Fibroblast of skin of scalp (primary cell): ENCODE results near the gene S1PR5. TPM values are rescaled to one million over a fixed set of nuclear protein-coding genes. Genes with fewer than 3 reads are reported as not detected.
"Not testable (repeated sequence)": the region's sequence is repeated elsewhere in the genome, so short reads cannot be mapped to it uniquely, and the experiment has no call there.

Source experiments
- DNase-seq: peaks from one replicate; pipeline ENCODE4 v3.0.0-alpha.2; 2013
- polyA plus RNA-seq, 2 experiments: library from polyadenylated mRNA; unstranded; fragments of 120-200 nt; gene quantifications; one replicate each; pipeline ENCODE4 v1.2.1, GENCODE V29; 2013; ENCODE audit not compliant: insufficient read length in 2 of 2

The S1PR5 gene, protein sequence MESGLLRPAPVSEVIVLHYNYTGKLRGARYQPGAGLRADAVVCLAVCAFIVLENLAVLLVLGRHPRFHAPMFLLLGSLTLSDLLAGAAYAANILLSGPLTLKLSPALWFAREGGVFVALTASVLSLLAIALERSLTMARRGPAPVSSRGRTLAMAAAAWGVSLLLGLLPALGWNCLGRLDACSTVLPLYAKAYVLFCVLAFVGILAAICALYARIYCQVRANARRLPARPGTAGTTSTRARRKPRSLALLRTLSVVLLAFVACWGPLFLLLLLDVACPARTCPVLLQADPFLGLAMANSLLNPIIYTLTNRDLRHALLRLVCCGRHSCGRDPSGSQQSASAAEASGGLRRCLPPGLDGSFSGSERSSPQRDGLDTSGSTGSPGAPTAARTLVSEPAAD
- polyA plus RNA-seq (2013, experiment 1 of 2; ENCODE audit: insufficient read length) = 0.34 TPM
- polyA plus RNA-seq (2013, experiment 2 of 2; ENCODE audit: insufficient read length) = 0.22 TPM

DNA sequence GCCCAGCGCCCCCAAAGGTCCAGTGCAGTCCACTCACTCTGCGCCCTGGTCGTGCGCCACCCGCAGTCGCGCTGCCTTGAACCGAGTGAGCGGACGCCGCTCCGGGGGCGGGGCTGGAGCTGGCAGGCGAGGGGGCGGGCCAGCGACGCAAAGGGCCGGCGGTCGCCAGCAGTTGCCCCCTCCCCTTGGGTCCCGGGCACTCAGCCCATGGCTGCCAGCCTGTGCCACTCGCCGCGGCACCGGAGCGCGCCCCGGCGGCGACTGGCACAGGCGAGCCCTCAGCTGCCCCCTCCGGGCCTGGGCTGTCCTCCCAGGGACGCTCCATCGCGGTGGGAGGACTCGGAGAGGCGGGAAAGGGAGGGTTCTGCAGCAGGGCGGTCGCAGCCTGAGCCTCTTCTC is at the start of gene S1PR5:
Gene S1PR5 (minus strand): TSS at position 87 of the 399 bp plus-strand sequence. CDS start 2,436 bp downstream, outside the sequence.
- DNase-seq = no peak

DNA sequence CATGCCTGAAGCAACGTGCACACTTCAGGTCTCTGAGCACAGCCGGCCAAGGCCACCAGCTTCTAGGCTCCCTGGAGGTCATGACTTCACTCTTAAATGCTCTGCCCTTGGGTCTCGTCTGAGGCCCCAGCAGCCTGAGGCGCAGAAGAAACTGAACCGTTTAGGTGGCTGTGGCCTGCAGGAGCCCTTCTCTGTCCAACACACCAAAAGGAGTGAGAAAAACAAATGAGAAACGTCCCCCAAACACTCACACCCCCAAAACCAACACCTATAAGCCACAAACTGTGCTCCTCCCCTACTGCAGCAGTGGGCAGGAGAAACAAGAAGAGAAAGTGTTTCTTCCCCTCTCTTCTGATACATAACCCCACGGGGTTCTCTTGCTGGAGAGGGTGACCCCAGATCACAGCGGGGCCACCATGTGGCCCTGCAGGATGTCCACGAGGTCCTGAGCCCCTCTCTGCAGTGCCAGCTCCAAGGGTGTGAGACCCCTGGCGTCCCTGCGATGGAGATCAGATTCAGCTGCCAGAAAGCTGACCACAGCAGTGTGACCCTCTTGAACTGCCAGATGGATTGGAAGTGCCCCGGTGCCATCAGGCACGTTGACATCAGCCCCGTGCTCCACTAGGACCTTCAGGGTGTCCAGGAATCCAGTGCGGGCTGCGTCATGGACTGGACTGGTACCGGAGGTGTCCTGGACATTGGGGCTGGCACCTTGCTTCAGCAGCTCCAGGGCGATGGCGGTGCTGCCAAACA is 49.6 kb upstream of the S1PR5 start:
- DNase-seq = no peak

DNA sequence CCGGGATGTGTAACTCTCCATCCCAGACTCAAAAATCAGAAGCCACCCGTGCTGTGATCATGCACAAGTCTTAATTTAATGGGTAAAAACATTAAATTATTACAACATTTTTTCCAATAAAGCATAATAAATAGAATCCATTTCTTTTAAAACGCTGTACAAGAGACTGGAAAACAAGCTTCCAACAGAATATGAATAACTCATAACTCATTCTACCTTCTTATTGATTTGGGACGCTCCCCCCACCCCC is 49.1 kb upstream of the S1PR5 start:
- DNase-seq = no peak

DNA sequence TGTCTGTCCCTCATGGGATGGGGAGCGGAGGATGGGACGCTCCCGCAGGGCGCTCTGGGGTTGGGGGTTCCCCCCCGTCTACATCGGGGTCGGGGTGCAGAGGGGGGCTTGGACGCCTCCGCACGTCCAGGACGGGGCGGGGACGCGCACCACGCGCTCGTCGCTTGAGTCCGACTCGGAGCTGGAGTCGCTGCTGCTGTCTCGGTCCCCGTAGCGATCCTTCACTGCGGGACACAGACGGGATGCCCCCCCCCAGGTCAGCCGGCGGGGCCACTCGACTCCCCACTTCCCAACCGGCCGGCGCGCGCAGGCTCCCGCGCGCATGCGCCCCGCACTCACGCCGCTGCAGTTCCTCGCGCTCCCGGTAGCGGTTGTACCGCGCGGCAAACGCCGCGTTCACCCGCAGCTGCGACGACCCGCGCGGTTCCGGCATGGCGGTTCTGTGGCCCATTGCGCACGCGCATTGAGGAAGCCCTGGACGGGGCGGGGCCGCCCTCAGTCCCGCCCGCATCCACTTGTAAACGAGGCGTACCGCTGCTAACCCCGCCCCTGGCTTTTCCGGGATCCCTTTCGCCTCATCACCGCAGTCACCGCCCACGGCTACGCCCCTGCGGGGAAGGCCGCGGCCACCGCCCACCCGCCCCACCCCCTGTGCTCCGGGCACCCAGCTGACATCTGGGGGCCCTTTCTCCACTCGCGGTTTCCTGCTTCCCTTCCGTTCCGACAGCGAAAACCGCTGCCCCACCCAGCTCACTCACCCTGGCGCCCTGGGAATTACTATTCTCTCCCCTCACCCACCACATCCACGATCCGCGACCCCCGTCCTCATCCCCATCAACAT is 48.5 kb upstream of the S1PR5 start, which contains the start of gene KRI1:
Gene KRI1 (minus strand): TSS at position 444 of the 841 bp plus-strand sequence. CDS start 11 bp downstream, at position 433.
- DNase-seq = peak; percentile 97

DNA sequence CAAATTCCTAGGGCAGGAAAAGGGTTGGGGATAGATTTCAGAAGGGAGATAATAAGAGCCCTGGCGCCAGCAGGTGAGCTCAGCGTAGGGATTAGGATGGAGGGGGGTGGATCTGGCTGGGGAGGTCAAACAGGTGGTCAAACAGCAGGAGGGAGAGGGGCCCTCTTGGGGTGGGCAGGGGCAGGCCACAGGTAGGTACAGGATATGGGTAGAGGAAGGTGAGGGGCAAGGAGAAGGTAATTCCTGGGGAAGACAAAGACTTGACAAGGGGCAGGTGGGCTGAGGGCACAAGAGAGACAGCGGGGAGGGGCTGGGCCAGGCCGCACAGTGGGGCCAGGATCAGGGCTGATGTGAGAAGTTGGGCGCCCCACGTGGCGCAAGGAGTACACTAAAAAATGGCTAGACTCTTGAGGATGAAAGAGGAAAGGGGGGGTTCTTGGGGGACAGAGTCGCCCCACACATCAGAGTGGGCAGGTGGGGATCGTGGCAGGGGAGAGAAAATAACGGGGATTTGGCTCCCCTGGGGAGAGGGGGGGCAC is 47.9 kb upstream of the S1PR5 start:
- DNase-seq = peak; percentile 56

DNA sequence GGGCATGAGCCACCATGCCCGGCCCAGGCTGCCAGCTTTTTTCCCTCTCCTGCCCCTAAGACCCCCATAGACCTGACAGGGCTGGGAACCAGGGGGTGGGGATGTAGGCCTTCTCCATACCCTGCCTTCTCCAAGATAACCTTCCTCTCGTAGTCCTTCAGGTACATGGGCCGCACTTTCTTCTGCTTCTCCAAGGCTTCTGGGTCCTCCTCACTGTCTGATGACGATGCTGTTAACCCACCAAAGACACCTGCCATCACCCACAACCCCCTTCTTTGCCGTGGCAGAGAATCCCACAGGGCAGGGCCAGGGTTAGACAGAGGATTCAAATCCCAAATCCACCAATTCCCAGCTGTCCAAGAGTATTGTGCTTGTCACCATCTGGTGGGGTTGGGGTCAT is 45.4 kb upstream of the S1PR5 start:
- no peak for DNase-seq

DNA sequence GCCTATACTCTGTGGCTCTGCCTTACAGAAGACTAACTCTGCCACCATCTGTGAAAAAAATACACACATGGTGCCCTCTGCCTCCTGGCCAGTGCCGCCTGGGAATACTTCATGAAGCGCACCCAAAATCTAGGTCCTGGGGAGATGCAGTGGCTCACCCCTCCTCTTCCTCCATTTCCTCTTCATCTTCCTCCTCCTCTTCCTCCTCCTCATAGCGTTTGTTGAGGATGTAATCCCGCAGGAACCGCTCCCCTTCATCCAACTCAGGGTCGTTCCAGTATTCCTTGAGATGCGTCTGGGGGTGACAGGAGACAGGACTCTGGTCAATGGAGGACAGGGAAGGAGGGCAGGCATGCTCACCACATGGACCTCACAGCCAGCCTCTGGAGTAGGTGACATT is 42.9 kb upstream of the S1PR5 start:
- DNase-seq = no peak

DNA sequence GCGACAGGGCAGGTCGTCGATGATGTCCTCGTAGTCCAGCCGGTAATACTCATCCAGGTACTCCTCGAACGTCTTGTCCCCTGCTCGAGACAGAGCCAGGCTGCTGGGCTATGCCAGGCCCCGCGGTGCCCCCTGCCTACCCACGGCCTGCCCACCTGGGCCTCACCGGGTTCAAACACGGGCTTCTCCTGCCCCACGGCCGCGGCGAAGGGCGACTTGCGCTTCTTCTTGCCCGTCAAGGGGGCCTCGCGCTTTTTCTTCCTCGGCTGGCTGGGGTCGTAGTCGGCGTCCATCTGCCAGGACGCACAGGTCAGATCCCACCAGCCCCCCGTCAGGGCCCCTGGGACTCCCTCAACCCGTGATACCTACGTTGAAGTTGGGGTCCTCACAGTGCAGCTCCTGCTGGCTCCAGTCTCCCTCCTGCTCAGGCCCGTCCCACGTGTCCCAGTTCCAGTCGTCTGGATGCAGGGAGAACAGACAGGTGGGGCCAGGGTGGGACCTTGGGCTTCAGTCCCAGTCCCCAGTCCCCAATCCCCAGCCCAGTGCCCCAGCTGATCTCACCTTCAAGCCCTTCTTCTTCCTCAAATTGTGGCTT is 40.5 kb upstream of the S1PR5 start:
- DNase-seq = no peak

DNA sequence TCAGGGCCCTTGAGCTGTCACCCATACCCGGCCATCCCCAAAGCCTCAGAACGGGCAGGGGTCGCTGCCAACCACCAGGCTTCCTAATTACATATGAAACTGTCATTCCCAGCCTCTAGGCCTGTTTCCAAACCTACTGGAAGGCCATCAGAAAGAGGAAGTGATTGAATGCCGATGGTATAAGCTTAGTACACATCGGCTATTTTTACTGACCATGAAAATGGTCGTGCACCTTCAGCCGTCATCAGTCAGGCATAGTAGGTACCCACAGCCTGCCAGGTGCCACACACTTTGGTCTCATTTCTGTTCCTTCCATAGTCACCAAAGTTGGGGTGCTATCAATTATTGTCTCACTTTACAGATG is 38.3 kb upstream of the S1PR5 start:
- no peak for DNase-seq

DNA sequence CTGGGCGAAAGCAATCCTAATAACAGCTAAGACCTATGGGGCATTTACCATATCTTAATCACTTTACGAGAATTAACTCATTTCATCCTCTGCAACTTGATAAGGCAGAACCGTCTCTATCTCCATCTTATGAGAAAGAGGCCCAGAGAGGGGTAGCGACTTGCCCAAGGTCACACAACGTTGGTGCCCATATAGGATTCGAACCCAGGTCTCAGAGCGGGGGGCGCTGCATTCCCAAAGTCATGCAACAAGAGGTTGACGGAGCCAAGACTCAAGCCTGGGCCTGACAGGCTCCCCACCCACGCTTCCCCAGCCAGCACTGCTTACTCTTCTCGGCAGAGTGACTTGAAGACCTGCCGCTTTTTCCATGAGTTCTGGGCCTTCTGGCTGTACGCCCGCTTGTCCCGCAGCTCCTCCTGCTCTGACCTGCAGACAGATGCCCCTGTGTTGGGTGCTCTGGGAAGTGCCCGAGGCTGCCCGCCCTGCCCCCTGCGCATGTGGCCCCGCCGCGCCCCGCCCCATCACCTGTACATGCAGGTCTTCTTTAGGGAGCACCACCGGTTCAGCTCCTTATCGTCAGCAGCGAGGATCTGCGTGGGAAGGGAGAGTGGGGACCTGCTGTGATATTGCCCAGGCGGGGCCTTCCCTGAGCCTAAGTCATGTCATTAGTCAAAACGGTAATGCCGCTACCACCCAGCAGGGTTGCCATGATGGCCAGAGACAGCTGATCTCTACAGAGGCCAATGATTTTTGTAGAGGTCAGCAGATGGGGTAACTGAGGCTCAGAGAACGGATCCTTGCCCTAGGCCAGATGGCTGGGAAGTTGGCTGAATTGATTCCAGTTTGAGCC is 37.7 kb upstream of the S1PR5 start:
- no peak for DNase-seq

DNA sequence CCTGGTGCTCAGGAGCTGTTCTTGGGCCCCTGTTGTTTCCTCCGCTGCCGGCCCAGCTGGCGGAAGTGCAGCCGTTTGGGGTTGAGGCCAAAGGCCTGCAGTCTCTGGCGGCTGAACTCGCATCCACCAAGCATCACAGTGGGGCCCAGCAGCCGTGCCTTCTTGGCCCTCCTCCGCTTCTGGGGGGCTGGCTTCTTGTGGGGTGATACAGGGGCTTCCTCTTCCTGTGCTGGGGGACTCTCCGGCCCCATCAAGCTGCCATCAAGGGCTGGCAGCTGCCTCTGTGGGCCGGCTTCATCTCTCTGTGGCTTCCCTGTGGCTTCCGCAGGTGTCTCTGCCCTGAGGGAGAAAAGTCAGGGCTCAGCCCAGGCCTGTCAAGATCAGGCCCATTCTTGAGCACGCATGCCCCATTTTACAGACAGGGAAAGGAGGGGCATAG is 36.7 kb upstream of the S1PR5 start:
- DNase-seq = no peak

DNA sequence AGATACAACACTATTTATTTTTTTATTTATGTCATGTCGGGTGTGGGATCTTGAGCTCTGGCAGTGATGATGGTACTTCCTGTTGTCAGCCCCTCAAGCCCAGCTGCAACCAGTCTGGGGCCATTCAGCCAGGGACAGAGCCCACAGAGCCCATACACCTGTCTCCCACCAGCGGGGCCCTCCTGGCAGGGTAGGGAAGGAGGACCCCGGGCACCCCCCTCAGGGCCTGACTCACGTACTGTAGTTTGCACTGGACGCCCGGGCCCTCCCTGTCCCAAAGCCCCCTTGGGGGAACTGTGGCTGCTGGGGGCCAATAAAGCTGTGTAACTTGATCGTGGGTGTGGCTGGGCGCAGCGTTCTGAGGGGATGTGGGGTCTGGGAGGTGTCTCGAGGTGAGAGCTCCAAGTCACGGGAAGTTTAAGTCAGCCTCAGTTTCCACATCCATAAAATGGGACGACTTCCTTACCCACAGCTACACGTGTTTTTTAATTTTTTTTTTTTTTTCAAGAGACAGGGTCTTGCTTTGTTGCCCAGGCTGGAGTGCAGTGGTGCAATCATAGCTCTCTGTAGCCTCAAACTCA is 35.9 kb upstream of the S1PR5 start:
- DNase-seq = no peak

DNA sequence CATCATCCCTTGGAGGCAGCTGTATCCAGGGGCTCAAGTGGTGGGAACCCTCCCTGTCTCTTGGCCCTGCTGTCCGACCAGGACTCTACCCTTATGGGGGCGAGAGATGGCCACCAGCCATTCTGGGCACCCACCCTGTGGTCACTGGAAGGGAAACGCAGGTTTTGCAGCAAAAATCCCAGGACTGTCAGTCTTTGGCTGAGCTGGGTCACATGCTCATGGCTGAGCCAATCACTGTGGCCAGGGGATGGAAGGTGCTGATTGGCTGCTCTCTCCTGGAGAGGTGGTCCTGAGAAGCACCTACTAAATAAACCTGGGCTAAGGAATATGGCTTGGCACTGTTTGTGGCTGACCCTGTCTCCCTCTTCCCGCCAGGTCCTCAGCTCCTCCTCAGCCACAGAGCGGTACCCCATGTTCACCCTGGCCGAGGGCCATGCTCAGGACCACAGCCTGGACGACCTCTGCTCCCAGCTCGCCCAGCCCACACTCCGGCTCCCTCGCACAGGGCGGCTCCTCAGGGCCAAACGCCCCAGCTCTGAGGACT is 35.3 kb upstream of the S1PR5 start:
- no peak for DNase-seq

DNA sequence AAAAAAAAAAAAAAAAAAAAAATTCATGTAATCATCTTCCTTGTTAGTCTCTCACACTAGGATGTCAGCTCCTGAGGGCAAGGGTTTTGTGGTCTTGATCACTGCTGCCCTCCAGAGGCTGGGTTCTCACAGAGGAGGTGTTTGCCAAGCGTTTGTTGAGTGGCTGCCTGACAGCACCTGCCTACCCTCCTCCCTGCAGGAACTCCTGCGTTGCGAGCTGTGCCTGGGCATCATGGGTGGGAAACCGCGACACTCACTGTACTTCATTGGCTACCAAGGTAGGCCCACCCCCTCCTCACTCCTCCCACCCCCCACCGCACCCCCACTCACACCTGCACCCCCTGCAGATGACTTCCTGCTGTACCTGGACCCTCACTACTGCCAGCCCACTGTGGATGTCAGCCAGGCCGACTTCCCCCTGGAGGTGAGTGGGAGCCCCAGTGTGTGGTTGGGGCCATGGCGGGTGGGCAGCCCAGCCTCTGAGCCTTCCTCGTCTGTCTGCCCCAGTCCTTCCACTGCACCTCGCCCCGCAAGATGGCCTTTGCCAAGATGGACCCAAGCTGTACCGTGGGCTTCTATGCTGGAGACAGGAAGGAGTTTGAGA is 34.6 kb upstream of the S1PR5 start:
- DNase-seq = peak; percentile 35

DNA sequence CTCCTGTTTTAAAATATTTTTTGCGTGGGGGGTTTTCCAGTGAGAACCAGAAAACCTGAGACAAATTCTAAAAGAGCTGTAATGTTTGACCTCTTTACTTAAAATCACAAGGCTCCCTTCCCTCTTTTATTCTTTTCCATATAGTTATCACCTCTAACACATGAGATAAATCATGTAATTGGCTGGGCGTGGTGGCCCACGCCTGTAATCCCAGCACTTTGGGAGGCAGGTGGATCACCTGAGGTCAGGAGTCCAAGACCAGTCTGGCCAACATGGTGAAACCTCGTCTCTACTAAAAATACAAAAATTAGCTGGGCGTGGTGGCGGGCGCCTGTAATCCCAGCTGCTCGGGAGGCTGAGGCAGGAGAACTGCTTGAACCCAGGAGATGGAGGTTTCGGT is 33.8 kb upstream of the S1PR5 start:
- not testable (repeated sequence) for DNase-seq

DNA sequence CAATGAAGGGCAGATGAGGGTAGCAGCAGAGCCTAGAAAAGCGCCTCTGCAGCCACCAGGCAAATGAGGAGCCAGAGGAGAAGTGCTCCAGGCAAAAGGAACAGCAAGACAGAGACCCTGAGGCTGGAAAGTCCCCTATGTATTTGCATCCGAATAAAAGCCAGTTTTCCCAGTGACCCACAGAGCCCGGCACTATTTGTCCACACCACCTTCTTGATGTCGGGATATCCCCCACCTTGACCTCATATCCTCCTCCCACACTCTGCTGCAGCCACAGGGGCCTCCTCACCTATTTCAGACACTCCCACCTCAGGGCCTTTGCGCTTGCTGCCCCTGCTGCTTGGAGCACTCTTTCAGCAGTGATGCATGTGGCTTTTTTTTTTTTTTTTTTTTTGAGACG is 33.1 kb upstream of the S1PR5 start:
- DNase-seq = no peak

DNA sequence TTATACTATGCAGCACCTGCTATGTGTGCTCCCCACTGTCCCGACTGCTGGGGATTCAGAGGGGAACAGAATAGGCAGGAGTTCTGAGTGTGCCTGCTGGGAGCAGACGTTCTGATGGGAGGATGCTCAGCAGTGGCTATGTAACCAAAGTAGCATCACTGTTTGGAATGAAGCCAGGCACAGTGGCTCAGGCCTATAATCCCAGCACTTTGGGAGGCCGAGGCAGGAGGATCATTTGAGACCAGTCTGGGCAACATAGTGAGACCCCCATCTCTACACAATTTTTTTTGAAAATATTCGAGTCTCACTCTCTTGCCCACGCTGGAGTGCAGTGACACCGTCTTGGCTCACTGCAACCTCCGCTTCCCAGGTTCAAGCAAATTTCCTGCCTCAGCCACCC is 32.5 kb upstream of the S1PR5 start:
- no peak for DNase-seq

DNA sequence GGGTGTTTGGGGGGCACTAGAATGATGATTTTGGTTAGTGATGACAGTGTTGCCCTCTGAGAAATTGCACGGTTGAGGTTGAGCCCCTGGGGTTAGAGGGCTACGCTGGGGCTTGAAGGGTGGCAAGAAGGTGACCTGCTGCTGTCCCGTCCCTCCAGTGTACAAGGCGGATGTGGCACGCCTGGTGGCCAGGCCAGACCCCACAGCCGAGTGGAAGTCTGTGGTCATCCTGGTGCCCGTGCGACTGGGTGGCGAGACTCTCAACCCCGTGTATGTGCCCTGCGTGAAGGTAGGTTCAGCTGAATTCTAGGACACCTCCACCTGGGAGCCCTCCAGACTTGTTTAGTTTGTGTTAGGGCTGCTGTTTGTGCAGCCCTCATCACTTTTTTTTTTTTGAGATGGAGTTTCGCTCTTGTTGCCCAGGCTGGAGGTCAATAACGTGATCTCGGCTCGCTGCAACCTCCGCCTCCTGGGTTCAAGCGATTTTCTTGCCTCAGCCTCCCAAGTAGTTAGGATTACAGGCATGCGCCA is 31.6 kb upstream of the S1PR5 start:
- no peak for DNase-seq

DNA sequence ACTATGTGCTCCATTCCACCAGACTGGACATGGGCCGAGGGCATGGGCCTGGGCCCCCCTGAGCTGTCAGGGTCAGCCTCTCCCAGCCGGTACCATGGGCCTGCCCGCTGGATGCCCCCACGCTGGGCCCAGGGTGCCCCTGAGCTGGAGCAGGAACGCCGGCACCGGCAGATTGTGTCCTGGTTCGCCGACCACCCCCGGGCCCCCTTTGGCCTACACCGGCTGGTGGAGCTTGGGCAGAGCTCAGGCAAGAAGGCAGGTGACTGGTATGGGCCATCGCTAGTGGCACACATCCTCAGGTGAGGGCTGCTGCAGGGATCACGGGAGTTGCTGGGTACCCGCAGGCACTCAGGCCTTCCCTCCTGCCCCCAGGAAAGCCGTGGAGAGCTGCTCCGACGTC is 29.6 kb upstream of the S1PR5 start:
- no peak for DNase-seq

DNA sequence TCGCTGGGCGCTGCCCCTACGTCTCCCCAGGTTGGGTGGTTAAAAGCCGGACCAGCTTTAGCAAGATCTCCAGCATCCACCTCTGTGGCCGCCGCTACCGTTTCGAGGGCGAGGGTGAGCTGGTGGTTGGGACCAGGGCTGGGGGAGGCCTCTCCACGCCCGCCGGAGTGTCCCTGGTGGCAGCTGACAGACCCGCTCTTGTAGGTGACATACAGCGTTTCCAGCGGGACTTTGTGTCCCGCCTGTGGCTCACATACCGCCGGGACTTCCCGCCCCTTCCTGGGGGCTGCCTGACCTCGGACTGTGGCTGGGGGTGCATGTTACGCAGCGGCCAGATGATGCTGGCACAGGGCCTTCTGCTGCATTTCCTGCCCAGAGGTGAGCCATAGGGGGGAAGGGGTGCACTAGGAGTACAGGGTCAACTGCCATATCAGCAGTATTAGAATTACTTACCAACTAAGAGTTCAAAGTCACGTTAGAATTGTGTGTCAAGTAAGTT is 27.6 kb upstream of the S1PR5 start:
- no peak for DNase-seq
